NCI-H345 treated with DMSO at 0.1 percent for 48 hours (cell line): Measurements from ENCODE around the gene NAV2.

Experiments
- DNase-seq: peaks from one replicate; lab custom pipeline; 2025; ENCODE audit not compliant: unreplicated experiment; lab: John Stamatoyannopoulos, UW

The NAV2 gene

GRCh38 chr11:20161923-20162744 is 449.5 kb downstream of the NAV2 start:
- no peak for DNase-seq

DNA sequence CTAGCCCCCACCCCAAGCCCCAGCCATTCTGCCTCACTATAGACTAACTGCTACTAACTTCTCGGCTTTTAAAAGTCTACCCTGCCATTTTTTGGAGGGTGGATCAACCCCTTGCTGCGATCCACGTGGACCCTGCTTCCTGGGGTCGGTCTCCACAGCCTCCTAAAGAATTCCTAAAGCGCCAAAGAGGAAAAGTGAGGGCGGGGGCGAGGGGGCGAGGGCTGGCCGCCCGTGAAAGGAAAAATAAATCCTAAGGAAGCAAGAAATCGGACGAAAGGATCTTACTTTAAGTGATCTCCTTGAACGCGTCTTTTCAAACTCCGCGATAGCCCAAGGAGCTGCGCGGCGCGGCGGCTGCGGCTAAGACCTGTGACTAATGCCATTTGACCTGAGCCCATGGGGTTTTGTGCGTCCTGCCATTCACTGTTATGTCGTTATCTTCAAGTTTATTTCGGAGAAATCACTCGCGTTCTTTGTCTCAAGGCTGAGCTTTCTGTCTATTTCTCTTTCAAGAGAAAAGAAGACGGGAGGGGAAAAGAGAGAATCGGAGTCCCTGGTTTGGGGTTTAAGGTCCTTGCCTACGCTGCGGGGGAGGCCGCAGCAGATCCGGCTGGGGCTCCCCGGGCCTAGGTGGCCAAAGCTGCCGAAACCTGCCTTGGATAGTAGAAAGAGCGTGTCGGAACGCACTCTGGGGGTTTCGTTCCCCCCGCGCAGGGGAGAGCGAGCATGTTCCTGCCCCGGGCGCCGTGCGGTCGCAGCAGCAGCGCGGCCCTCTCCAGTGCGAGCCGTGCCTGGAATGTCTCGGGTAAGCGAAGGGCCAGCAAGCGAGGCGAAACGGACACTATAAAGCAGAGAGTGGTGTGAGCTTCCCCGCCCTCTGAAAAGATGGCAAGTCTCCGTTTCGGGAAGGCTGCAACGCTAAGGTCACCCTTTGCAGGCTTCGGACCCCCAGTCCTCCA is 450.5 kb downstream of the NAV2 start:
- no peak for DNase-seq

DNA sequence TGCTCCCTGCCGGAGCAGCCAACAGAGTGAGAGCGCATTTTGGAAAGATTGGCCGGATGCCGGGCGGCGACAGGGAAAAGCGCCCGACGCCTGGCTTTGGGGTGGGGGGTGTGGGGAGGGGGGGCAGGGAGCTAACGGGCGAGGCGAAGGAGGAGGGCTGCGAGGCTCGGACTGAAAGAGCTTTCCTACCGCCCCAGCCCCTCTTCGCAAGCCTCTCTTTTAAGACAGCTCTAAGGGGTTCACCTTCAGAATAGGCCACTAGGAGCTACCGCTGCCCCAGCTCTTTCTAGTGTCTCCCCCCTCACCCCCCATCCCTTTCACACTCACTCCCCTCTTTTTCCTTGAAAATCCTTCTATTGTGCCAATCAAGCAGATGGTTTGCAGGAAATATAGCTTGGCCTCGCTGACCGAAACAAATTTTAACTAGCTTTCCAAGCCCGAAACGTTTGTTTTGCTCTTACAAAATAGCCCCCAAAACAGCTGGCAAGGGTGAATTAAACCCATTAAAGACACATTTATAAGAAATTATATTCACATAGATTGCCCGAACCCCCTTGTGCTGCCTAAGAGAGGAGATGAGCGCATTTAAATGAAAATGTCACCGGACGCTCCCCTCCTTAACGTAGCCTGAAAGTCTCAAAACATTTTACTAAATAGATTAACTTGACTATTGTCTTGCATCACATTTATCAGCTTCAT is 451.3 kb downstream of the NAV2 start:
- DNase-seq: no peak
